WTC11 (cell line): ENCODE measurements around the gene GGNBP2. TPM values are rescaled to one million over a fixed set of nuclear protein-coding genes. Genes with fewer than 3 reads are reported as not detected.

Experiments
- ATAC-seq: fragments of 200-7000 bp; cut with Tn5 transposase; 2 replicates; pipeline ENCODE4 v1.10.0; 2021; ENCODE audit warnings: mild to moderate bottlenecking, moderate library complexity
- CTCF ChIA-PET: fragments of 300-600 bp; sonication (Branson Sonifier 250); formaldehyde crosslinking; loops from one replicate; lab custom pipeline; 2021; ENCODE audit warnings: antibody characterized with exemption; lab: Charles Lee
- POLR2A ChIA-PET: fragments of 350-600 bp; sonication (Branson Sonifier 250); formaldehyde crosslinking; loops from one replicate; lab custom pipeline; 2021; ENCODE audit warnings: antibody characterized with exemption; lab: Charles Lee
- DNase-seq: peaks from one replicate; pipeline ENCODE4 v3.0.0; 2021; ENCODE audit warnings: low spot score
- H3K27ac Mint-ChIP-seq: 2 replicates; pipeline ENCODE4 v1.8.0; 2021; ENCODE audit warnings: mixed read lengths
- H3K27me3 Mint-ChIP-seq: 2 replicates; pipeline ENCODE4 v1.8.0; 2021; ENCODE audit warnings: low read depth, mild to moderate bottlenecking, moderate library complexity, mixed read lengths
- H3K36me3 Mint-ChIP-seq: 2 replicates; pipeline ENCODE4 v1.8.0; 2021; ENCODE audit warnings: mixed read lengths
- H3K4me1 Mint-ChIP-seq: 2 replicates; pipeline ENCODE4 v1.8.0; 2022; ENCODE audit warnings: mixed read lengths
- H3K4me3 Mint-ChIP-seq: 2 replicates; pipeline ENCODE4 v1.8.0; 2021; ENCODE audit warnings: mild to moderate bottlenecking, moderate library complexity, mixed read lengths
- H3K9me3 Mint-ChIP-seq: 2 replicates; pipeline ENCODE4 v1.8.0; 2021; ENCODE audit warnings: mixed read lengths
- CBFB ChIP-seq: sonication (generic); formaldehyde crosslinking; IDR thresholded peaks from 2 replicates; pipeline ENCODE4 v1.8.1; 2022; ENCODE audit warnings: mild to moderate bottlenecking, low read depth, missing genetic modification reagents
- GTF2I ChIP-seq: fragments of 250-450 bp; sonication (Bioruptor Pico); conservative IDR thresholded peaks from 2 replicates; pipeline ENCODE4 v1.4.0; 2021; ENCODE audit warnings: mild to moderate bottlenecking
- IRF2 ChIP-seq: sonication (generic); formaldehyde crosslinking; IDR thresholded peaks from 2 replicates; pipeline ENCODE4 v1.8.0; 2022; ENCODE audit warnings: low read depth, missing genetic modification reagents, borderline replicate concordance
- JUN ChIP-seq: sonication (generic); formaldehyde crosslinking; IDR thresholded peaks from 2 replicates; pipeline ENCODE4 v1.8.0; 2023; ENCODE audit warnings: mild to moderate bottlenecking, missing genetic modification reagents
- MYBL2 ChIP-seq: sonication (generic); formaldehyde crosslinking; IDR thresholded peaks from 2 replicates; pipeline ENCODE4 v1.8.1; 2023; ENCODE audit warnings: mild to moderate bottlenecking, moderate library complexity, missing genetic modification reagents
- NR1H2 ChIP-seq: sonication (generic); formaldehyde crosslinking; IDR thresholded peaks from 2 replicates; pipeline ENCODE4 v1.9.0; 2021; ENCODE audit warnings: mild to moderate bottlenecking, moderate library complexity, missing genetic modification reagents
- NR2C2 ChIP-seq: sonication (generic); formaldehyde crosslinking; IDR thresholded peaks from 2 replicates; pipeline ENCODE4 v1.8.0; 2022; ENCODE audit warnings: mild to moderate bottlenecking, missing genetic modification reagents
- PRRX2 ChIP-seq: fragments of 250-450 bp; sonication (Bioruptor Pico); IDR thresholded peaks from 2 replicates; pipeline ENCODE4 v1.8.0; 2021; ENCODE audit warnings: mild to moderate bottlenecking
- SMAD4 ChIP-seq: sonication (generic); formaldehyde crosslinking; IDR thresholded peaks from 2 replicates; pipeline ENCODE4 v1.8.0; 2022; ENCODE audit warnings: mild to moderate bottlenecking, missing genetic modification reagents
- TP53 ChIP-seq: sonication (generic); formaldehyde crosslinking; IDR thresholded peaks from 2 replicates; pipeline ENCODE4 v1.8.1; 2023; ENCODE audit warnings: mild to moderate bottlenecking, missing genetic modification reagents
- ZBTB21 ChIP-seq: sonication (generic); formaldehyde crosslinking; IDR thresholded peaks from 2 replicates; pipeline ENCODE4 v1.8.1; 2023; ENCODE audit warnings: mild to moderate bottlenecking, missing genetic modification reagents, borderline replicate concordance
- ZNF138 ChIP-seq: sonication (generic); formaldehyde crosslinking; conservative IDR thresholded peaks from 2 replicates; pipeline ENCODE4 v1.8.1; 2022; ENCODE audit warnings: mild to moderate bottlenecking, moderate library complexity, missing genetic modification reagents
- ZNF423 ChIP-seq: fragments of 250-450 bp; sonication (Bioruptor Pico); IDR thresholded peaks from 2 replicates; pipeline ENCODE4 v2.1.2; 2022; ENCODE audit warnings: mild to moderate bottlenecking, moderate library complexity
- ZNF671 ChIP-seq: fragments of 250-450 bp; sonication (Bioruptor Pico); IDR thresholded peaks from 2 replicates; pipeline ENCODE4 v1.8.0; 2021; ENCODE audit warnings: mild to moderate bottlenecking
- total RNA-seq: library from RNA; stranded (reverse); gene quantifications from 3 replicates; pipeline ENCODE4 v1.2.3, GENCODE V29; 2021
- TF ChIP-seq, protein P1 (sequence below): sonication (generic); formaldehyde crosslinking; IDR thresholded peaks from 2 replicates; pipeline ENCODE4 v1.8.0; 2023; ENCODE audit warnings: missing genetic modification reagents, mild to moderate bottlenecking, borderline replicate concordance
- TF ChIP-seq, protein P2 (sequence below): sonication (generic); formaldehyde crosslinking; IDR thresholded peaks from 2 replicates; pipeline ENCODE4 v1.8.1; 2023; ENCODE audit warnings: mild to moderate bottlenecking, missing genetic modification reagents, borderline replicate concordance
- TF ChIP-seq, protein P3 (sequence below): sonication (generic); formaldehyde crosslinking; IDR thresholded peaks from 2 replicates; pipeline ENCODE4 v1.8.0; 2022; ENCODE audit warnings: mild to moderate bottlenecking, missing genetic modification reagents
- TF ChIP-seq, protein P4 (sequence below): sonication (generic); formaldehyde crosslinking; IDR thresholded peaks from 2 replicates; pipeline ENCODE4 v1.8.0; 2022; ENCODE audit warnings: mild to moderate bottlenecking, missing genetic modification reagents

Gene GGNBP2
- total RNA-seq, 1 experiment from 2014 or later: 49.6 TPM

DNA sequence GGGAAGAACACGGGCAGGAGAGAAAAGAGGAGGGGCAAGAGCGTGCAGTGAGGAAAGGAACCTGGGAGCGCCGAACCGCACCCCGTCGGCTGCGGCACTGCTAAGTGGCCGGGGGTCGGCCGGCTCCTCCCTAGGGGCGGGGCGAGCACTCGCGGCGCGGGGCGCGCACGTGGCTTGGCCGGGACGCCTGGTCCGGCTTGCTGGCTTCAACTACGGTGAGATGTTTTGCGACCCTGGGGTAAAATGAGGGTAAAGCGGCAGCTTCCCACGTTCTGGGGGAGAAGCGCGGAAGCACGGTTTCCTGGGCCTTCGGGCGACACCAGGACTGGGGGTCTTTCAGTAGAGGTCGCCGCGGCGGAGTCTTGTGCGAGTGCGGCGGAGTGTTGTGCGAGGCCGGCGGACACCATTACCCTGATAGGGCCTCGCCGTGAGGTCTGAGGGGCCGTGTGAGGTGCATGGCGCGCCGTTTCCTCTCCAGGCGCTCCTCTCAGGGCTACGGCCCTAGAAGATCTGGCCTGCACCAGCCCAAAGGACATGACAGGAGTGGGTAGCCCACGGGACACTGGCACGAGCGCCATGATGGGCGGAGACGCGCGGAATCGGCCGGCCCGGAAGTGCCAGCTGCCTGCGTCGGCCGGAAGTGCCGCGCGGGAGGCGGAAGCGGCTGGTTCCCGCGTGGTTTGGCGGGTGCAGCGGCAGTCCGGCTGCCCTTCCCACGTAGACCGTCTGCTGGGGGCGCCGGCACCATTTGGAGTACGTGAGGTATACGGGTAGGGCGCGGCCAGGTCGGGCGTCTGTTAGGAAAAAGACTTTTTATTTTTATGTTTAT, 9.7 kb upstream of the GGNBP2 start, which contains the start of the genes MYO19 and PIGW (continued):
- TF ChIP-seq, protein P1, sequence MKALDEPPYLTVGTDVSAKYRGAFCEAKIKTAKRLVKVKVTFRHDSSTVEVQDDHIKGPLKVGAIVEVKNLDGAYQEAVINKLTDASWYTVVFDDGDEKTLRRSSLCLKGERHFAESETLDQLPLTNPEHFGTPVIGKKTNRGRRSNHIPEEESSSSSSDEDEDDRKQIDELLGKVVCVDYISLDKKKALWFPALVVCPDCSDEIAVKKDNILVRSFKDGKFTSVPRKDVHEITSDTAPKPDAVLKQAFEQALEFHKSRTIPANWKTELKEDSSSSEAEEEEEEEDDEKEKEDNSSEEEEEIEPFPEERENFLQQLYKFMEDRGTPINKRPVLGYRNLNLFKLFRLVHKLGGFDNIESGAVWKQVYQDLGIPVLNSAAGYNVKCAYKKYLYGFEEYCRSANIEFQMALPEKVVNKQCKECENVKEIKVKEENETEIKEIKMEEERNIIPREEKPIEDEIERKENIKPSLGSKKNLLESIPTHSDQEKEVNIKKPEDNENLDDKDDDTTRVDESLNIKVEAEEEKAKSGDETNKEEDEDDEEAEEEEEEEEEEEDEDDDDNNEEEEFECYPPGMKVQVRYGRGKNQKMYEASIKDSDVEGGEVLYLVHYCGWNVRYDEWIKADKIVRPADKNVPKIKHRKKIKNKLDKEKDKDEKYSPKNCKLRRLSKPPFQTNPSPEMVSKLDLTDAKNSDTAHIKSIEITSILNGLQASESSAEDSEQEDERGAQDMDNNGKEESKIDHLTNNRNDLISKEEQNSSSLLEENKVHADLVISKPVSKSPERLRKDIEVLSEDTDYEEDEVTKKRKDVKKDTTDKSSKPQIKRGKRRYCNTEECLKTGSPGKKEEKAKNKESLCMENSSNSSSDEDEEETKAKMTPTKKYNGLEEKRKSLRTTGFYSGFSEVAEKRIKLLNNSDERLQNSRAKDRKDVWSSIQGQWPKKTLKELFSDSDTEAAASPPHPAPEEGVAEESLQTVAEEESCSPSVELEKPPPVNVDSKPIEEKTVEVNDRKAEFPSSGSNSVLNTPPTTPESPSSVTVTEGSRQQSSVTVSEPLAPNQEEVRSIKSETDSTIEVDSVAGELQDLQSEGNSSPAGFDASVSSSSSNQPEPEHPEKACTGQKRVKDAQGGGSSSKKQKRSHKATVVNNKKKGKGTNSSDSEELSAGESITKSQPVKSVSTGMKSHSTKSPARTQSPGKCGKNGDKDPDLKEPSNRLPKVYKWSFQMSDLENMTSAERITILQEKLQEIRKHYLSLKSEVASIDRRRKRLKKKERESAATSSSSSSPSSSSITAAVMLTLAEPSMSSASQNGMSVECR (CRISPR knock-in tag): peak; percentile 93
- TF ChIP-seq CBFB (CRISPR knock-in tag) (peak; percentile 15; the same call in 1 of the 2 replicates), JUN (CRISPR knock-in tag) (peak; percentile 86; the same call in 1 of the 2 replicates), NR2C2 (CRISPR knock-in tag) (no peak), ZNF138 (CRISPR knock-in tag) (no peak), ZNF423 (CRISPR knock-in tag) (no peak), ZNF671 (CRISPR knock-in tag) (no peak; the same call in 1 of the 2 replicates)
- TF ChIP-seq, protein P2, sequence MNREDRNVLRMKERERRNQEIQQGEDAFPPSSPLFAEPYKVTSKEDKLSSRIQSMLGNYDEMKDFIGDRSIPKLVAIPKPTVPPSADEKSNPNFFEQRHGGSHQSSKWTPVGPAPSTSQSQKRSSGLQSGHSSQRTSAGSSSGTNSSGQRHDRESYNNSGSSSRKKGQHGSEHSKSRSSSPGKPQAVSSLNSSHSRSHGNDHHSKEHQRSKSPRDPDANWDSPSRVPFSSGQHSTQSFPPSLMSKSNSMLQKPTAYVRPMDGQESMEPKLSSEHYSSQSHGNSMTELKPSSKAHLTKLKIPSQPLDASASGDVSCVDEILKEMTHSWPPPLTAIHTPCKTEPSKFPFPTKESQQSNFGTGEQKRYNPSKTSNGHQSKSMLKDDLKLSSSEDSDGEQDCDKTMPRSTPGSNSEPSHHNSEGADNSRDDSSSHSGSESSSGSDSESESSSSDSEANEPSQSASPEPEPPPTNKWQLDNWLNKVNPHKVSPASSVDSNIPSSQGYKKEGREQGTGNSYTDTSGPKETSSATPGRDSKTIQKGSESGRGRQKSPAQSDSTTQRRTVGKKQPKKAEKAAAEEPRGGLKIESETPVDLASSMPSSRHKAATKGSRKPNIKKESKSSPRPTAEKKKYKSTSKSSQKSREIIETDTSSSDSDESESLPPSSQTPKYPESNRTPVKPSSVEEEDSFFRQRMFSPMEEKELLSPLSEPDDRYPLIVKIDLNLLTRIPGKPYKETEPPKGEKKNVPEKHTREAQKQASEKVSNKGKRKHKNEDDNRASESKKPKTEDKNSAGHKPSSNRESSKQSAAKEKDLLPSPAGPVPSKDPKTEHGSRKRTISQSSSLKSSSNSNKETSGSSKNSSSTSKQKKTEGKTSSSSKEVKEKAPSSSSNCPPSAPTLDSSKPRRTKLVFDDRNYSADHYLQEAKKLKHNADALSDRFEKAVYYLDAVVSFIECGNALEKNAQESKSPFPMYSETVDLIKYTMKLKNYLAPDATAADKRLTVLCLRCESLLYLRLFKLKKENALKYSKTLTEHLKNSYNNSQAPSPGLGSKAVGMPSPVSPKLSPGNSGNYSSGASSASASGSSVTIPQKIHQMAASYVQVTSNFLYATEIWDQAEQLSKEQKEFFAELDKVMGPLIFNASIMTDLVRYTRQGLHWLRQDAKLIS (CRISPR knock-in tag): no peak
- TF ChIP-seq, protein P3, sequence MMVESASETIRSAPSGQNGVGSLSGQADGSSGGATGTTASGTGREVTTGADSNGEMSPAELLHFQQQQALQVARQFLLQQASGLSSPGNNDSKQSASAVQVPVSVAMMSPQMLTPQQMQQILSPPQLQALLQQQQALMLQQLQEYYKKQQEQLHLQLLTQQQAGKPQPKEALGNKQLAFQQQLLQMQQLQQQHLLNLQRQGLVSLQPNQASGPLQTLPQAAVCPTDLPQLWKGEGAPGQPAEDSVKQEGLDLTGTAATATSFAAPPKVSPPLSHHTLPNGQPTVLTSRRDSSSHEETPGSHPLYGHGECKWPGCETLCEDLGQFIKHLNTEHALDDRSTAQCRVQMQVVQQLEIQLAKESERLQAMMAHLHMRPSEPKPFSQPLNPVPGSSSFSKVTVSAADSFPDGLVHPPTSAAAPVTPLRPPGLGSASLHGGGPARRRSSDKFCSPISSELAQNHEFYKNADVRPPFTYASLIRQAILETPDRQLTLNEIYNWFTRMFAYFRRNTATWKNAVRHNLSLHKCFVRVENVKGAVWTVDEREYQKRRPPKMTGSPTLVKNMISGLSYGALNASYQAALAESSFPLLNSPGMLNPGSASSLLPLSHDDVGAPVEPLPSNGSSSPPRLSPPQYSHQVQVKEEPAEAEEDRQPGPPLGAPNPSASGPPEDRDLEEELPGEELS: peak; percentile 84; the same call in 1 of the 2 replicates

DNA sequence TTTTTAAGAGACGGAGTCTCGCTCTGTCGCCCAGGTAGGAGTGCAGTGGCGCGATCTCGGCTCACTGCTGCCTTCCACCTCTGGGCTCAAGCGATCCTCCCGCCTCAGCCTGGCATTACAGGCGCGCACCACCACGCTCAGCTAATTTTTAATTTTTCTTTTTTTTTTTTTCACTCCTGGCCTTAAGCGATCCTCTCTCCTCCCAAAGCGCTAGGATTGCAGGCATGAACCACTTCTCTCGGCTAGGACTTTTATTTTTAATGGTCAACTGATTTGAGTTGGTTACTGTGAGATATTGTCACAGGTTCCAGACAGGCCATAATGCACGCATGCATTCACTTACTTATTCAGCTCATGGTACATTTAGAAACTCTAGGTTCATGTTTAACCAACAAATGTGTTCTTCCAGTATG, 9.0 kb upstream of the GGNBP2 start:
- ChIA-PET POLR2A (interaction anchor here (2.7 kb wide), 1 partner anchor 9 kb away, joined by 37 read pairs; the partner anchor contains the start of gene GGNBP2), CTCF (interaction anchor here (3.0 kb wide), 1 partner anchor 10 kb away, joined by 40 read pairs; the partner anchor contains the start of gene GGNBP2)
- Mint-ChIP-seq H3K27me3 (no peaks in the 10 kb centered on the region), H3K4me1 (peaks cover 13% of the 10 kb centered on the region), H3K9me3 (no peaks in the 10 kb centered on the region), H3K36me3 (peaks cover 39% of the 10 kb centered on the region), H3K27ac (no peak overlapping the region), H3K4me3 (peak overlapping the region; percentile 95)
- ATAC-seq: peak; percentile 2; the same call in 1 of the 2 replicates
- DNase-seq: no peak
- TF ChIP-seq GTF2I (CRISPR knock-in tag) (peak; percentile 45; the same call in 1 of the 2 replicates), TP53 (no peak)

DNA sequence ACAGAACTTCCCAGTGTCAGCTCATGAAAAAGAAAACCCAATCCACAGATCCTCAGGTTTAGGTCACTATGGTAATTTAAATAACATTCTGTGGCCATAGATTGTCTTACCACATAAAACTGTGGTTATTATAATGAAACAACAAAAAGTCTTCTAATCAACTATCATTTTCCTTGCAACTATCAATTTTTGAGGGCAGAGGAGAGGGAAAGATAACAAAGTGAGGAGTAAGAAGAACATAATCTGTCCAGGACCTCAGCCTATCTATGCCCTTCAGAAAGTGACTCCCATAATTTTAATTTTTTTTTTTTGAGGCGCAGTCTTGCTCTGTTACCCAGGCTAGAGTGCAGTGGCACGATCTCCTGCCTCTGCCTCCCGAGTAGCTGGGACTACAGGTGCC, 4.0 kb upstream of the GGNBP2 start:
- 0 out of 2 replicates have a peak, but pooled peaks cover 5% of the 10 kb centered on the region for H3K4me1 Mint-ChIP-seq
- CTCF ChIA-PET: interaction anchor here (1.3 kb wide), 1 partner anchor 62 kb away, joined by 8 read pairs; no protein-coding TSS in a partner anchor
- peaks cover 14% of the 10 kb centered on the region for H3K36me3 Mint-ChIP-seq
- DNase-seq: no peak
- H3K27me3 Mint-ChIP-seq: no peaks in the 10 kb centered on the region
- POLR2A ChIA-PET: no interaction called here
- no peak overlapping the region for H3K27ac Mint-ChIP-seq
- H3K9me3 Mint-ChIP-seq: no peaks in the 10 kb centered on the region
- no peak for ATAC-seq
- no peak overlapping the region for H3K4me3 Mint-ChIP-seq
- TF ChIP-seq MYBL2 (CRISPR knock-in tag) (no peak), PRRX2 (CRISPR knock-in tag) (no peak), SMAD4 (CRISPR knock-in tag) (no peak), IRF2 (CRISPR knock-in tag) (no peak), NR1H2 (no peak), ZBTB21 (CRISPR knock-in tag) (no peak)
- TF ChIP-seq, protein P3: no peak
- TF ChIP-seq, protein P4, sequence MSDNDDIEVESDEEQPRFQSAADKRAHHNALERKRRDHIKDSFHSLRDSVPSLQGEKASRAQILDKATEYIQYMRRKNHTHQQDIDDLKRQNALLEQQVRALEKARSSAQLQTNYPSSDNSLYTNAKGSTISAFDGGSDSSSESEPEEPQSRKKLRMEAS (CRISPR knock-in tag): no peak
